NB4 (cell line): ENCODE measurements around the gene INHBE.

Experiments used
- DNase-seq: peaks from one replicate; pipeline ENCODE4 v3.0.0; 2010; ENCODE audit warnings: low read depth
- H3K4me3 ChIP-seq: one replicate; pipeline ENCODE4 v1.5.1; 2011; ENCODE audit warnings: mild to moderate bottlenecking, low read depth, low read length, moderate library complexity
- MYC ChIP-seq: IDR thresholded peaks from 2 replicates; pipeline ENCODE4 v1.6.1; 2011; ENCODE audit warnings: low read depth, low read length
- POLR2A ChIP-seq: IDR thresholded peaks from 2 replicates; pipeline ENCODE4 v1.6.1; 2011; ENCODE audit warnings: mild to moderate bottlenecking; ENCODE audit not compliant: insufficient read length; ENCODE audit errors: extremely low read depth
- TF ChIP-seq, protein P1 (sequence below): IDR thresholded peaks from 2 replicates; pipeline ENCODE4 v1.6.1; 2011; ENCODE audit warnings: low read depth, low read length
- TF ChIP-seq, protein P2 (sequence below): IDR thresholded peaks from one replicate; pipeline ENCODE4 v1.5.1; 2012; ENCODE audit warnings: low read depth, low read length

INHBE gene

GRCh38 chr12:57474862-57475261 lies 19.8 kb downstream of the INHBE start:
- no peak for DNase-seq
- TF ChIP-seq, protein P1, sequence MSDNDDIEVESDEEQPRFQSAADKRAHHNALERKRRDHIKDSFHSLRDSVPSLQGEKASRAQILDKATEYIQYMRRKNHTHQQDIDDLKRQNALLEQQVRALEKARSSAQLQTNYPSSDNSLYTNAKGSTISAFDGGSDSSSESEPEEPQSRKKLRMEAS: no peak
- no peak for TF ChIP-seq MYC
- no peak for TF ChIP-seq POLR2A
- TF ChIP-seq, protein P2, sequence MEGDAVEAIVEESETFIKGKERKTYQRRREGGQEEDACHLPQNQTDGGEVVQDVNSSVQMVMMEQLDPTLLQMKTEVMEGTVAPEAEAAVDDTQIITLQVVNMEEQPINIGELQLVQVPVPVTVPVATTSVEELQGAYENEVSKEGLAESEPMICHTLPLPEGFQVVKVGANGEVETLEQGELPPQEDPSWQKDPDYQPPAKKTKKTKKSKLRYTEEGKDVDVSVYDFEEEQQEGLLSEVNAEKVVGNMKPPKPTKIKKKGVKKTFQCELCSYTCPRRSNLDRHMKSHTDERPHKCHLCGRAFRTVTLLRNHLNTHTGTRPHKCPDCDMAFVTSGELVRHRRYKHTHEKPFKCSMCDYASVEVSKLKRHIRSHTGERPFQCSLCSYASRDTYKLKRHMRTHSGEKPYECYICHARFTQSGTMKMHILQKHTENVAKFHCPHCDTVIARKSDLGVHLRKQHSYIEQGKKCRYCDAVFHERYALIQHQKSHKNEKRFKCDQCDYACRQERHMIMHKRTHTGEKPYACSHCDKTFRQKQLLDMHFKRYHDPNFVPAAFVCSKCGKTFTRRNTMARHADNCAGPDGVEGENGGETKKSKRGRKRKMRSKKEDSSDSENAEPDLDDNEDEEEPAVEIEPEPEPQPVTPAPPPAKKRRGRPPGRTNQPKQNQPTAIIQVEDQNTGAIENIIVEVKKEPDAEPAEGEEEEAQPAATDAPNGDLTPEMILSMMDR: no peak
- H3K4me3 ChIP-seq: no peak overlapping the region

DNA sequence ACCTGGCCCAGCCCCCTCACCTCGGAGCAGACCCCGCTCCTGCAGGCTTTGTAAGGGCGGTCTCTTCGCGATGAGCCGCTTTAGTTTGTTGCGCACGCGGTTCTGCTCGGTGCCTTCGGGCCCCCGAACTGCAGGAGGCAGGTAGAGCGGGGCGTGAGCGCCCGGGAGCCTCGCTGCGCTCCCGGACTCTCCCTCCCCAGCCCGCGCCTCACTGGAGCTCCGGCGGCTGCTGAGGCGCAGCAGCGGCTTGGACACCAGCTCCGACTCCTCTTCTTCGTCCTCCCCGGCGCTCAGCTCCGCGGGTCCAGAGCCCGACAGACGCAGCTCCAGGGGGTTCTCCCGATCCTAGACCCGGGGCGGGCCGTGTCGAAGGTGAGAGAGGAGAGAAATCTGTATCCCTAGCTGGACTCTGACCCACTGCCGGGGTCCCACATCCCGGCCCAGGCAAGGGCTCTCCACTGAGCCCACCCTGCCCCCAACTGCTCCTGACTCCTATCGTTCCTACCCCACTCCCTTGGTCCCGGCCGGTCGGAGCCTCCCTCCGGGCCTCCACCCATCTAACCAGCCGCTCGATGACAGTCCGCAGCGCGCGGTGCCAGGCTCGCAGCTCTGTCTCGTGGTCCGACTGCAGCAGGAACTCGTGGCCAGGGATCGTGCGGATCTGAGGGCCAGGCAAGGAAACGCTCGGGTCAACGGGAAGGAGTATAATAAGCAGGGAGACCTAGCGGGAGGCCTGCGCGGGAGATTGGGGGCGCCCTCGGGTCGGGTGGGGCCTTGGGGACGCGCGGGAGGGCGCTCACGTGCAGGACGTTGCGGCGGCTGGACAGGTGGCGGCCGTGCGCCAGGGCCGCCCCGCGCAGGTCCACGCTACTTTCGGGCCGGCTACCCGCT lies 20.4 kb downstream of the INHBE start:
- no peak for DNase-seq
- TF ChIP-seq POLR2A: no peak
- TF ChIP-seq, protein P1: no peak
- TF ChIP-seq, protein P2: no peak
- TF ChIP-seq MYC: no peak
- no peak overlapping the region for H3K4me3 ChIP-seq

- peak; percentile 62 for DNase-seq
- TF ChIP-seq, protein P1: no peak
- TF ChIP-seq, protein P2: peak; percentile 24
- TF ChIP-seq MYC: no peak
- peak overlapping the region; percentile 51 for H3K4me3 ChIP-seq
Observed at GRCh38 chr12:57476162-57476992, 21.3 kb downstream of the INHBE start.

GRCh38 chr12:57476993-57477709 lies 22.0 kb downstream of the INHBE start:
- H3K4me3 ChIP-seq: peak overlapping the region; percentile 51
- no peak for DNase-seq
- TF ChIP-seq MYC (no peak), POLR2A (no peak)
- TF ChIP-seq, protein P2: no peak
- TF ChIP-seq, protein P1: no peak
